ENCODE measurements around the gene AP5B1.

The AP5B1 gene

GRCh38 chr11:65781962-65782815 lies 1.4 kb upstream of the AP5B1 start:
- Mint-ChIP-seq H3K4me1 (peaks cover 17 to 23% of the 10 kb centered on the region in 2 donors), H3K9me3 (no peaks in the 10 kb centered on the region), H3K36me3 (peaks cover 10 to 15% of the 10 kb centered on the region in 2 donors), H3K27me3 (peaks cover 11 to 22% of the 10 kb centered on the region in 2 donors), H3K4me3 (peak overlapping the region in 1 of 2 donors; percentile 28), H3K27ac (peak overlapping the region; percentile 31)
- DNase-seq (no peak), ATAC-seq (replicated peaks) (no peak)

- H3K4me3 Mint-ChIP-seq, result peak overlapping the region in 1 of 2 donors; percentile 64
- H3K9me3 Mint-ChIP-seq, result no peaks in the 10 kb centered on the region
- DNase-seq (no peak), ATAC-seq (replicated peaks) (peak; percentile 51 to 52)
- peaks cover 22 to 28% of the 10 kb centered on the region in 2 donors for H3K4me1 Mint-ChIP-seq
- H3K27ac Mint-ChIP-seq, result peak overlapping the region; percentile 31
- peaks cover 9 to 23% of the 10 kb centered on the region in 2 donors for H3K36me3 Mint-ChIP-seq
- H3K27me3 Mint-ChIP-seq, result peaks cover 6 to 17% of the 10 kb centered on the region in 2 donors
Measured at GRCh38 chr11:65781152-65781961, 581 bp upstream of the AP5B1 start.

DNA sequence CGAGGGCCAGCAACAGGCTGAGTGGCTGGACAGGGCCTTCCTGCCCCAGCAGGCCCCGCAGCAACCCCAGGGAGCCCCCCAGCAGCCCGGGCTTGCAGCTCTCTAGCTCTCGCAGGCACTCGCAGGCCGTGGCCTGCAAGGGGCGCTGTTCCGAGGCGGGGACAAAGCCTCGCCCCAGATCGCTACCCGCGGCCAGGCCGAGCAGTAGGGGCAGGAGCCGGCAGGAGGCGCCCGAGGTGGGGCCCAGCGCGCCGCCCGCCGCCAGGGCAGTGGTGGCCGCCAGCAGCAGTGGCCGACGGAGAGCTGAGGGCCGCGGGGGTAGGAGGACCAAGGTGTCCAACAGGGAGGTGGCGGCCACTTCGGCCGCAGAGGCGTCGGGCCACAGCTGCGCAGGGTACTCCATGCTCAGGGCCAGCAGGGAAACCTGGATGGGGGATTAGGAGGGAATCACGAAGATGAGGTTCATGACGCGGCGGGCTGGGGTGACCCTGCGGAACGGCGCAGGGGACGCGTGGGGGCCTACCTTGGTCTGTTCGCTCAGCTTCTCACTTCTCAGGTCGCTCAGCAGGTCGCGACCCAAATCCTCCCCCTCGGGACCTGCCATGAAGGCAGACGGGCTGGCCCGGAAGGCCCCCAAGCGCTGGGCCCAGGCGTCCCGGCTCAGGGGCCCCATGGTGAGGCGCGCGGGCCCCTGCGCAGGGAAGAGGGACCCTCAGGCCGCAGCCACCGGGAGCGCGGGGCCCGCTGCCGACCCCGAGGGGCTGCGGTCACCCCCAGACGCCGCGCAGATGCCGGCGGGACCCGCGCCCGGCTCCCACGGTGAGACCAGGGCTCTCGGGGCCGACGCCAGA lies 632 bp downstream of the AP5B1 start:
- peak; percentile 79 for DNase-seq
- peak overlapping the region; percentile 95 to 96 for H3K4me3 Mint-ChIP-seq
- peaks cover 0 to 6% of the 10 kb centered on the region in 2 donors for H3K27me3 Mint-ChIP-seq
- no peaks in the 10 kb centered on the region for H3K9me3 Mint-ChIP-seq
- ATAC-seq (replicated peaks), result peak; percentile 78 to 80
- H3K4me1 Mint-ChIP-seq, result peaks cover 20 to 36% of the 10 kb centered on the region in 2 donors
- peaks cover 11 to 32% of the 10 kb centered on the region in 2 donors for H3K36me3 Mint-ChIP-seq
- peak overlapping the region; percentile 95 for H3K27ac Mint-ChIP-seq

DNA sequence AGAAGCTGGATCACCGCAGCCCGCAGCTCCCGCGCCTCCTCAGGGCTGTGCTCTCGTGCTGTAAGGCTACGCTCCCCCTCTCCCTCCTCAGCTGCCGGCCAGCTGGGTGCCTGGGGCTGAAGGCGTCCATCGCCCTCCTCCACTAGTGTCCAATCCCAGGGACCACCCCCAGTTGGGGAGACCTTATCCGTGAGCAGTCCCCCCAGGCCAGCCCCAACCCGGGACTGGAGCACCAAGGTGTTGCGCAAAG lies 1.2 kb downstream of the AP5B1 start:
- H3K4me1 Mint-ChIP-seq, result peaks cover 20 to 36% of the 10 kb centered on the region in 2 donors
- ATAC-seq (replicated peaks) (no peak), DNase-seq (no peak)
- peaks cover 11 to 35% of the 10 kb centered on the region in 2 donors for H3K36me3 Mint-ChIP-seq
- peaks cover 0 to 4% of the 10 kb centered on the region in 2 donors for H3K27me3 Mint-ChIP-seq
- peak overlapping the region; percentile 95 to 96 for H3K4me3 Mint-ChIP-seq
- no peak overlapping the region for H3K27ac Mint-ChIP-seq
- H3K9me3 Mint-ChIP-seq, result no peaks in the 10 kb centered on the region

DNA sequence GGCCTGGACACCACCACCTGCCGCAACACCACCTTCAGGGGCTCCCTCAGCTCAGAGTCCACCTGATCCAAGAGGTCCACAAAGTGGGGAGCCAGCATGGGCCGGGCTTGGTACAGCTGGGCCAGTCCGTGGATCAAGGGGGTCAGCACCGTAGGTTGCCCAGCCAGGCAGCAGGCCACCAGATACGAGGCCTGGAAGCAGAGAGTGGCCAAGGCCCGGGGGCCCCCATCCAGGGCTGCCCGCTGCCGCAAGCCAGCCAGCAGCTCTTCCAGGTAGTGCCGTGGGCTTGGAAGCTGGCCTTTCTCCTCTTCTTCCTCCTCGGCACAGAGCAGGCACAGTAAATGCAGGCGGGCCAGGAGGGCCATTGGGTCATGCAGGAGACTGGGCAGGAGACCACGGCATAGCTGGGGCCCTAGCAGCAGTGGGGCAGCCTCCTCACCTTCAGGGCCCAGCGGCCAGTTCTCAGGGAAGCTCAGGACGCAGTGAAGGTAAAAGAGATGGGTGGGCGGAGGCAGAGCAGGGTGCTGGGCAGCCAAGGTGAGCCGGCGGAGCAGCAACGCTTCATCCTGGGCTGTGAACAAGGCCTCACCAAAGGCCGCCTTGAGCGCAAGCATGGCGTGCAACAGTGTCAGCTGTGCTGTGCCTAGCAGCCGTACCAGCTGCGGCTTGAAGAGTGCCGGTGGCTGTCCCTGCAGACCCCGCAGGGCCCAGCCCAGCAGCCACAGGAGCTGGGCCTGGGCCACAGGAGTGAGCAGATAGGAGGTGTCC lies 1.7 kb downstream of the AP5B1 start:
- peaks cover 20 to 36% of the 10 kb centered on the region in 2 donors for H3K4me1 Mint-ChIP-seq
- H3K36me3 Mint-ChIP-seq, result peaks cover 11 to 35% of the 10 kb centered on the region in 2 donors
- H3K27ac Mint-ChIP-seq, result no peak overlapping the region
- no peak for DNase-seq
- no peak for ATAC-seq (replicated peaks)
- peaks cover 0 to 4% of the 10 kb centered on the region in 2 donors for H3K27me3 Mint-ChIP-seq
- H3K9me3 Mint-ChIP-seq, result no peaks in the 10 kb centered on the region
- peak overlapping the region; percentile 48 to 95 for H3K4me3 Mint-ChIP-seq

DNA sequence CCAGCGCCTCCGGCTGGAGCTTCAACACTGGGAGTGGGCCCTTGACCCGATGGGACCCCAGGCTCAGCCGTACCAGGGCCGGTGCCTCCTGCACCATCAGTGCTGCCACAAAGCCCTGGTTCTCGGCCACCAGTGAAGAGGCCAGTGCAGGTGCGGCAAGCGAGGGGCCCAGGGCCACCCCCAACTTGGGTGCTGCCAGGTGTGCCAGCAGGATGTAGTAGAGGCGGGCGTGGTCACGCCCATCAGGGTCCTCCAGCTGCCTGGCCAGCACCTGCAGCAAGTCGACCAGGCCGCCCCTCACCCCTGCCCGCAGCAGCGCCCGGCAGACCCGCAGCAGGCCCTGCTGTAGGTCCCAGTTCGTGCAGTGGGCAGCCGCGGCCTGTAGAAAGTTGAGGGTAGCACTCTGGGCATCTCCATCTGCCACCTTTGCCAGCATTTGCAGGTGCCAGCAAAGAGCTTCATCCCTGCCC lies 2.3 kb downstream of the AP5B1 start:
- H3K36me3 Mint-ChIP-seq, result peaks cover 11 to 35% of the 10 kb centered on the region in 2 donors
- H3K27ac Mint-ChIP-seq, result no peak overlapping the region
- peaks cover 20 to 36% of the 10 kb centered on the region in 2 donors for H3K4me1 Mint-ChIP-seq
- DNase-seq (no peak), ATAC-seq (replicated peaks) (no peak)
- no peak overlapping the region for H3K4me3 Mint-ChIP-seq
- no peaks in the 10 kb centered on the region for H3K27me3 Mint-ChIP-seq
- H3K9me3 Mint-ChIP-seq, result no peaks in the 10 kb centered on the region

DNA sequence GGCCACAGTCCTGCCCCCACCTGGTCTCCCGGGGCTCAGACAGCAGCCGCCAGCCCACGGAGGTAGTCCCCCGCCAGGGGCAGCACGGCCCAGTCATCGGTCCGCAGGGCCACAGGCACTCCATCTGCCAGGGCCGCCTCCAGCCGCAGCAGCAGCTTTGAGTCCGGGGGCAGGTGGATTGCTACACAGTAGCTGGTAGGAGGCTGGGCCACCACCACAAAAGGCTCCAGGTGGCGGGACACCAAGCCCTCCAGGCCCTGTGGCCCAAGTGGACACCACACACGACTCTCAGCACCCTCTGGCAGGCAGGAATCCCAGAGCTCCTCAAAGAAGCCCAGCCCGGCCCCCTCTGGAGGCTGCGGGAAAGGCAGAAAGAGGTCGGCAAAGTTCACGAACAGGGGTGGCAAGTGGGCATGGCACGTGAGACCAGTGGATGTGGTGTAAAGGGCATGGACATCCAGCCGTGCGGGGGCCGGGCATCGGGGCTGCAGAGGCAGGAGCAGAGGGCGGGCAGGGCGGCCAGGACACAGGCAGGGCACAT lies 2.9 kb downstream of the AP5B1 start:
- DNase-seq (no peak), ATAC-seq (replicated peaks) (no peak)
- no peaks in the 10 kb centered on the region for H3K9me3 Mint-ChIP-seq
- peak overlapping the region; percentile 37 to 43 for H3K4me3 Mint-ChIP-seq
- H3K27me3 Mint-ChIP-seq, result no peaks in the 10 kb centered on the region
- no peak overlapping the region for H3K27ac Mint-ChIP-seq
- peaks cover 11 to 35% of the 10 kb centered on the region in 2 donors for H3K36me3 Mint-ChIP-seq
- H3K4me1 Mint-ChIP-seq, result peaks cover 20 to 36% of the 10 kb centered on the region in 2 donors

DNA sequence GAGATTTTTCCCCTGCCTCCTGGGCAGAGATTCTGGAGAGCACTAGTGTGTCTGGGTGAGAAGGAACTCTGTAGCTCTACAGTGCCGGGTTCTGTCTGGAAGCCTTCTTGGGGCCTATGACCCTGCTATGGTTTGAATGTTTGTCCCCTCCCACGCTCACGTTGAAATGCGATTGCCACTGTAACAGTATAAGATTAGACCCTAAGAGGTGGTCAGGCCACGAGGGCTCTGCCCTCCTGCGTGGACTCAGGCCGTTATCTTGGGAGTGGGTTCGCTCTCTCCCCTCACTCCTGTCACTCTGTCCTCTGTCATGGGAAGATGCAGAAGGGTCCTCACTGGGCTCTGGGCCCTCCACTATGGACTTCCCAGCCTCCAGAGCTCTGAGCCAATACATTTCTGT lies 3.5 kb downstream of the AP5B1 start:
- H3K4me3 Mint-ChIP-seq, result no peak overlapping the region
- no peak for ATAC-seq (replicated peaks)

DNA sequence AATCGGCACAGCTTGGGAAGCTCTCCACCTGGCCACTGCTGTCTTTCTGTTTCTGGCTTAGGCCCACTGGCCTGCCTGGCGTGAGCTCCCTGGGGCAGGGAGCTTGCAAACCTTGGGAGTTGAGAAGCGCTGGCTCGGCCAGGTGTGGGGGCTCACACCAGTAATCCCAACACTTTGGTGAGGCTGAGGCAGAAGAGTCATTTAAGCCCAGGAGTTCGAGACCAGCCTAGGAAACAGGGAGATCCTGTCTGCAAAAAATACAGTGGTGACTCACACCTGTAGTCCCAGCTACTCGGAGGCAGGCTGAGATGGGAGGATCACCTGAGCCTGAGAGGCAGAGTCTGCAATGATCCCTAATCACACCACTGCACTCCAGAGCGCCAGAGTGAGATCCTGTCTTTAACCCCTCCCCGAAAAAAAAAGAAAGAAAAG lies 4.0 kb downstream of the AP5B1 start:
- H3K4me1 Mint-ChIP-seq, result peaks cover 18 to 36% of the 10 kb centered on the region in 2 donors
- no peak overlapping the region for H3K4me3 Mint-ChIP-seq
- no peak for DNase-seq
- H3K27ac Mint-ChIP-seq, result peak overlapping the region; percentile 60
- no peak for ATAC-seq (replicated peaks)
- no peaks in the 10 kb centered on the region for H3K9me3 Mint-ChIP-seq
- peaks cover 11 to 35% of the 10 kb centered on the region in 2 donors for H3K36me3 Mint-ChIP-seq
- H3K27me3 Mint-ChIP-seq, result no peaks in the 10 kb centered on the region

More for the DNA sequence above, 3.5 kb downstream of the AP5B1 start:
- Mint-ChIP-seq H3K27ac (no peak overlapping the region), H3K9me3 (no peaks in the 10 kb centered on the region), H3K4me1 (peaks cover 18 to 36% of the 10 kb centered on the region in 2 donors), H3K27me3 (no peaks in the 10 kb centered on the region), H3K36me3 (peaks cover 11 to 35% of the 10 kb centered on the region in 2 donors)
- no peak for DNase-seq

GRCh38 chr11:65776196-65776595 lies 4.6 kb downstream of the AP5B1 start:
- DNase-seq, result no peak
- peaks cover 11 to 35% of the 10 kb centered on the region in 2 donors for H3K36me3 Mint-ChIP-seq
- H3K4me3 Mint-ChIP-seq, result peak overlapping the region in 1 of 2 donors; percentile 35
- peaks cover 18 to 36% of the 10 kb centered on the region in 2 donors for H3K4me1 Mint-ChIP-seq
- no peaks in the 10 kb centered on the region for H3K27me3 Mint-ChIP-seq
- no peaks in the 10 kb centered on the region for H3K9me3 Mint-ChIP-seq
- ATAC-seq (replicated peaks), result peak; percentile 15 to 18
- H3K27ac Mint-ChIP-seq, result peak overlapping the region; percentile 77

DNA sequence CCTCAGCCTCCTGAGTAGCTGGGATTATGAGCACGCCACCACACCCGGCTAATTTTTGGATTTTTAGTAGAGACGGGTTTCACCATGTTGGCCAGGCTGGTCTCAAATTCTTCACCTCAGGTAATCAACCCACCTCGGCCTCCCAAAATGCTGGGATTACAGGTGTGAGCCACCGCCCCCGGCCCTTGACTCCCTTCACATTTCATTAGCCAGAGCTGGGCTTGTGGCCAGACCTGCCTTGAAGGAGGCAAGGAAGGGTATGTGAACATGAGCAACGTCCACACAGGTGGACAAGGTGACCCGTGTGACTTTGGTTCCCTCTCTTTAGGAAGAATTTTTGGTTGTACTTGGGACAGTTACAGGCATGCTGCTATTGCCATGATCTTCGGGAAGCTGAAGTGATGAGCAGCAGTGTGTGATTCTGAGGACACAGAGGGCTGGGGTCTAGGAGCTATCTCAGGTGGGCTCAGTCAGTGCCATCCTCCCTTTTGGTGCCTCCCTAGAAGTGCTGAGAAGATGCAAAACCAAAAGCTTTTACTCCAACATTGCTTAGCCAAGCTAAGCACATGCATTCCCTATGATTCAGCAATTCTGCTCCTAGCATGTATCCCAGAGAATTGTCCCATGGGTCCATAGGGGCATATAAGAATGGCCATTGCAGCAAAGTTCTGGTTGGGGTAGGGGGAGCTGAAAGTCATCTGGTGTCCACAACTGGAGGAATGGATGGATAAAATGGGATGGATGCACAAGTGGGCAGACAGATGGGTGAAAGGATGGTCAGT lies 6.1 kb downstream of the AP5B1 start:
- Mint-ChIP-seq H3K4me1 (peaks cover 15 to 34% of the 10 kb centered on the region in 2 donors), H3K27me3 (no peaks in the 10 kb centered on the region), H3K27ac (no peak overlapping the region), H3K4me3 (no peak overlapping the region), H3K9me3 (no peaks in the 10 kb centered on the region), H3K36me3 (peaks cover 8 to 29% of the 10 kb centered on the region in 2 donors)
- no peak for ATAC-seq (replicated peaks)
- DNase-seq, result no peak

GRCh38 chr11:65773784-65774411 lies 6.9 kb downstream of the AP5B1 start:
- Mint-ChIP-seq H3K4me1 (peaks cover 14 to 29% of the 10 kb centered on the region in 2 donors), H3K27me3 (no peaks in the 10 kb centered on the region), H3K27ac (no peak overlapping the region), H3K36me3 (peaks cover 6 to 27% of the 10 kb centered on the region in 2 donors), H3K4me3 (no peak overlapping the region), H3K9me3 (no peaks in the 10 kb centered on the region)
- ATAC-seq (replicated peaks), result no peak
- DNase-seq, result no peak
